ENCODE results near the gene TEDC2. TPM values are rescaled to one million over a fixed set of nuclear protein-coding genes. Genes with fewer than 3 reads are reported as not detected.

The TEDC2 gene
- polyA plus RNA-seq, 1 of the 3 experiments (the other 2 are of a cell fraction): 15.6 TPM

- CTCF ChIA-PET: interaction anchor here (0.5 to 2.4 kb wide), 20 partner anchors 9 to 152 kb away, joined by 3 to 22 read pairs (median 4); partner anchors contain the start of gene ABCA3
- no peak overlapping the region for H2AFZ ChIP-seq (ENCODE audit: low read depth)
These were observed 37.6 kb upstream of the TEDC2 start for GRCh38 chr16:2422123-2422867.

GRCh38 chr16:2424061-2425007 is 35.6 kb upstream of the TEDC2 start:
- peaks cover 0 to 23% of the 10 kb centered on the region in 2 experiments; a peak in 1 of 4 replicates for H3K4me1 ChIP-seq (ENCODE audit: control insufficient read depth in 1 of 2, insufficient read depth in 2 of 2, low read depth in 1 of 2, low read length in 1 of 2)
- TF ChIP-seq MAX (IDR thresholded peaks at IDR 0.05; ENCODE audit: low read depth): no peak
- TF ChIP-seq GABPA (IDR thresholded peaks at IDR 0.05; ENCODE audit: low read depth): no peak
- no peak for TF ChIP-seq MXI1 (IDR thresholded peaks at IDR 0.05; ENCODE audit: low read depth, low read length)
- TF ChIP-seq RCOR1 (IDR thresholded peaks at IDR 0.05; ENCODE audit: low read length): no peak

More at GRCh38 chr16:2422123-2422867, 37.6 kb upstream of the TEDC2 start:
- no peak overlapping the region for H3K4me2 ChIP-seq
- WGBS (ENCODE audit: low lambda C conversion rate): 85% methylated on average over 5 of the region's 7 CpGs
- POLR2A ChIA-PET: no interaction called here
- H3K27me3 ChIP-seq (ENCODE audit: insufficient read depth): no peaks in the 10 kb centered on the region
- no peaks in the 10 kb centered on the region for H3F3A ChIP-seq (replicated peaks; ENCODE audit: insufficient read depth)
- TF ChIP-seq USF2 (IDR thresholded peaks at IDR 0.05; ENCODE audit: borderline replicate concordance, low read depth, low read length): no peak
- no peak overlapping the region for H3K4me3 ChIP-seq (ENCODE audit: low read depth in 2 of 2, low read length in 1 of 2)
- H4K20me1 ChIP-seq (ENCODE audit: insufficient read depth): no peaks in the 10 kb centered on the region
- no peaks in the 10 kb centered on the region for H3K79me2 ChIP-seq (ENCODE audit: insufficient read depth)
- H3K27ac ChIP-seq (ENCODE audit: low read depth in 2 of 2, low read length in 1 of 2): no peak overlapping the region
- DNase-seq: no peak
- H3K9me3 ChIP-seq: no peaks in the 10 kb centered on the region
- H3K9me2 ChIP-seq: no peaks in the 10 kb centered on the region
- no peak overlapping the region for H3K9ac ChIP-seq
- H3K36me3 ChIP-seq (replicated peaks in 1 of 2; ENCODE audit: control insufficient read depth in 1 of 2, insufficient read depth in 2 of 2, low read length in 1 of 2): no peaks in the 10 kb centered on the region
- H3K4me1 ChIP-seq (ENCODE audit: control insufficient read depth in 1 of 2, insufficient read depth in 2 of 2, low read depth in 1 of 2, low read length in 1 of 2): peaks cover 0 to 11% of the 10 kb centered on the region in 2 experiments; a peak in 1 of 4 replicates

More at GRCh38 chr16:2424061-2425007, 35.6 kb upstream of the TEDC2 start:
- no peaks in the 10 kb centered on the region for H3K9me2 ChIP-seq
- no peaks in the 10 kb centered on the region for H3K9me3 ChIP-seq
- H4K20me1 ChIP-seq (ENCODE audit: insufficient read depth): no peaks in the 10 kb centered on the region
- no peaks in the 10 kb centered on the region for H3K27me3 ChIP-seq (ENCODE audit: insufficient read depth)
- no peak overlapping the region for H2AFZ ChIP-seq (ENCODE audit: low read depth)
- CTCF ChIA-PET: interaction anchor here (0.7 to 2.2 kb wide), 13 partner anchors 11 to 219 kb away, joined by 3 to 22 read pairs (median 6); partner anchors contain the start of genes ABCA3 and TBC1D24
- H3F3A ChIP-seq (replicated peaks; ENCODE audit: insufficient read depth): no peaks in the 10 kb centered on the region
- peaks cover under 1% of the 10 kb centered on the region; the same call in 1 of the 2 replicates for H3K79me2 ChIP-seq (ENCODE audit: insufficient read depth)
- H3K27ac ChIP-seq (ENCODE audit: low read depth in 2 of 2, low read length in 1 of 2): no peak overlapping the region
- POLR2A ChIA-PET: no interaction called here
- H3K4me2 ChIP-seq: no peak overlapping the region
- DNase-seq: no peak
- no peak overlapping the region for H3K4me3 ChIP-seq (ENCODE audit: low read depth in 2 of 2, low read length in 1 of 2)
- no peak overlapping the region for H3K9ac ChIP-seq
- H3K36me3 ChIP-seq (replicated peaks in 1 of 2; ENCODE audit: control insufficient read depth in 1 of 2, insufficient read depth in 2 of 2, low read length in 1 of 2): no peaks in the 10 kb centered on the region
- 90% methylated on average over 17 of the region's 25 CpGs for WGBS (ENCODE audit: low lambda C conversion rate)
